Stimulated activated CD4-positive, alpha-beta T cell treated with anti-CD3 and anti-CD28 coated beads, Interleukin-2, amount 100 ng/mL, for 24 hours (primary cell): ENCODE measurements around the gene TLR7.

ENCODE experiments used
- DNase-seq, 2 donors: peaks; one replicate each; pipeline ENCODE4 v3.0.0-alpha.2; 2020

The TLR7 gene

GRCh38 chrX:12934850-12935249 is 68.0 kb downstream of the TLR7 start:
- DNase-seq: no peak

- no peak for DNase-seq
Observed at GRCh38 chrX:12936947-12937346, 70.1 kb downstream of the TLR7 start.
